ENCODE measurements around the gene MERTK.
"Not testable (repeated sequence)": the region's sequence is repeated elsewhere in the genome, so short reads cannot be mapped to it uniquely, and the experiment has no call there.

MERTK gene

GRCh38 chr2:111945444-111946293, 47.3 kb downstream of the MERTK start:
- Mint-ChIP-seq H3K9me3 (no peaks in the 10 kb centered on the region), H3K4me3 (no peak overlapping the region), H3K4me1 (ENCODE audit: low read depth) (no peaks in the 10 kb centered on the region), H3K27ac (no peak overlapping the region), H3K27me3 (ENCODE audit: low read depth) (peaks cover 12% of the 10 kb centered on the region), H3K36me3 (ENCODE audit: low read depth) (no peaks in the 10 kb centered on the region)

DNA sequence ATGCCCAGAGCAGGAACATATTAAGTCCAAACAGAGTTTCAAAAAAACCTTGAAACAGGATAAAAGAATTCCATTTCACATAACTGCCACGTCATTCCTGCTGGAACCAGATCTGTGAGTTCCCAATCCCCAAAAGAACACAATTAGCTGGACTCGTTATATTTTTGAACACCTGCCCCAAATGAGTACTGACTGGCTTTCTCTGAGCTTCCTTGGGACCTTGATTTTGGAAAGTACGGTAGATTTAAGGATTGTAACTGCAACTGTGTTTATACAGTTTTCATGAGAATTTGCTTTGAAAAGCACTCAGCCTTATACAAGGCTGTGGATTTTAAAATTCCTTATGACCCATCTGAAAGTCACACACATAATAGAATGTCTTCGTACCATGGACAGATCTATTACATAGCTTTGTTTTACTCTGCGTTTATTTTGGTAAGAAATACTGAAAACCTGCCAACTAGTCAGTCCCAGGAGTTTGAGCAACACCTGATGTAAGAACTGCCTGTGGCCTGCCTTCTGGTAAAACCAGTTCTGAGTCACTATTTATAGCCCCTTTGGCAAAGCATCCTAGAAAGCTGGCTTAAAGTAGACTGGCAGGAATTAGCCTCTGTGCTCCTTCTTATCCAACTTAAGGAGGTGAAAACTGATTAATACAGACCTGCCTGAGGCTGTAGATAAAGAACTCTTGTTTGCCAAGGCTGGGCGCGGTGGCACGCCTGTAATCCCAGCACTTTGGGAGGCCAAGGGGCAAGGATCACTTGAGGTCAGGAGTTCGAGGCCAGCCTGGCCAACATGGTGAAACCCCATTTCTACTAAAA, 48.1 kb downstream of the MERTK start:
- H3K4me3 Mint-ChIP-seq: no peak overlapping the region
- H3K27ac Mint-ChIP-seq: no peak overlapping the region
- H3K27me3 Mint-ChIP-seq (ENCODE audit: low read depth): peaks cover 9% of the 10 kb centered on the region
- H3K9me3 Mint-ChIP-seq: no peaks in the 10 kb centered on the region
- no peaks in the 10 kb centered on the region for H3K36me3 Mint-ChIP-seq (ENCODE audit: low read depth)
- H3K4me1 Mint-ChIP-seq (ENCODE audit: low read depth): no peaks in the 10 kb centered on the region

GRCh38 chr2:111947219-111947618, 48.8 kb downstream of the MERTK start:
- peaks cover 9% of the 10 kb centered on the region for H3K27me3 Mint-ChIP-seq (ENCODE audit: low read depth)
- no peaks in the 10 kb centered on the region for H3K36me3 Mint-ChIP-seq (ENCODE audit: low read depth)
- H3K27ac Mint-ChIP-seq: no peak overlapping the region
- H3K4me1 Mint-ChIP-seq (ENCODE audit: low read depth): no peaks in the 10 kb centered on the region
- H3K4me3 Mint-ChIP-seq: no peak overlapping the region
- H3K9me3 Mint-ChIP-seq: no peaks in the 10 kb centered on the region

DNA sequence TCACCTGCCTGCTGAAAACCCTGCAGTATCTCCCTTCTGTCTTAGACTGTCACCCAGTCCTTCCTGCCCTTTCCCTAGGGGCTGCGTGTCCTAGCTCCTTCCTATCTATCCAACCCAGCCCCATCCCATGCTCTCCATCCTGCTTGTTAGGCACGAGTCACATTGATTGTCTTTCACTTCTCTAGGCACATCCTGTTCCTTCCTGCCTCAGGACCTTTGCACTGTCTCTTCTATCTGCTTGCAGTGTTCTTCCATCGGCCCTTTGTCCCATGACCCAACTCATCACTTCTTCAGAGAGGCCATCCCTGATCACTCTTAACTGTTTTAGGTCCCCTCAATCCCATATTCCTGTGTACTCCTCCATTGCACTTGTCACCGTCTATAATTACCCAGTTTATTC, 50.4 kb downstream of the MERTK start:
- Mint-ChIP-seq H3K27me3 (ENCODE audit: low read depth) (peaks cover 6% of the 10 kb centered on the region), H3K27ac (no peak overlapping the region), H3K4me1 (ENCODE audit: low read depth) (no peaks in the 10 kb centered on the region), H3K4me3 (no peak overlapping the region), H3K9me3 (no peaks in the 10 kb centered on the region), H3K36me3 (ENCODE audit: low read depth) (no peaks in the 10 kb centered on the region)

- no peak overlapping the region for H3K27ac Mint-ChIP-seq
- no peaks in the 10 kb centered on the region for H3K36me3 Mint-ChIP-seq (ENCODE audit: low read depth)
- H3K4me3 Mint-ChIP-seq: no peak overlapping the region
- H3K9me3 Mint-ChIP-seq: no peaks in the 10 kb centered on the region
- H3K4me1 Mint-ChIP-seq (ENCODE audit: low read depth): no peaks in the 10 kb centered on the region
- peaks cover 10% of the 10 kb centered on the region for H3K27me3 Mint-ChIP-seq (ENCODE audit: low read depth)
Measured at GRCh38 chr2:111950236-111950635, 51.8 kb downstream of the MERTK start.

GRCh38 chr2:111951486-111951885, 53.1 kb downstream of the MERTK start:
- no peak overlapping the region for H3K27ac Mint-ChIP-seq
- no peaks in the 10 kb centered on the region for H3K4me1 Mint-ChIP-seq (ENCODE audit: low read depth)
- no peak overlapping the region for H3K4me3 Mint-ChIP-seq
- peaks cover 10% of the 10 kb centered on the region for H3K27me3 Mint-ChIP-seq (ENCODE audit: low read depth)
- H3K36me3 Mint-ChIP-seq (ENCODE audit: low read depth): no peaks in the 10 kb centered on the region
- H3K9me3 Mint-ChIP-seq: no peaks in the 10 kb centered on the region

GRCh38 chr2:111952871-111953452, 54.6 kb downstream of the MERTK start:
- H3K27me3 Mint-ChIP-seq (ENCODE audit: low read depth): peaks cover 17% of the 10 kb centered on the region
- no peak overlapping the region for H3K4me3 Mint-ChIP-seq
- H3K9me3 Mint-ChIP-seq: no peaks in the 10 kb centered on the region
- H3K4me1 Mint-ChIP-seq (ENCODE audit: low read depth): no peaks in the 10 kb centered on the region
- no peak overlapping the region for H3K27ac Mint-ChIP-seq
- no peaks in the 10 kb centered on the region for H3K36me3 Mint-ChIP-seq (ENCODE audit: low read depth)

- no peaks in the 10 kb centered on the region for H3K4me1 Mint-ChIP-seq (ENCODE audit: low read depth)
- no peak overlapping the region for H3K27ac Mint-ChIP-seq
- no peaks in the 10 kb centered on the region for H3K36me3 Mint-ChIP-seq (ENCODE audit: low read depth)
- no peaks in the 10 kb centered on the region for H3K9me3 Mint-ChIP-seq
- peaks cover 11% of the 10 kb centered on the region for H3K27me3 Mint-ChIP-seq (ENCODE audit: low read depth)
- H3K4me3 Mint-ChIP-seq: no peak overlapping the region
Measured at GRCh38 chr2:111954602-111955332, 56.4 kb downstream of the MERTK start.

DNA sequence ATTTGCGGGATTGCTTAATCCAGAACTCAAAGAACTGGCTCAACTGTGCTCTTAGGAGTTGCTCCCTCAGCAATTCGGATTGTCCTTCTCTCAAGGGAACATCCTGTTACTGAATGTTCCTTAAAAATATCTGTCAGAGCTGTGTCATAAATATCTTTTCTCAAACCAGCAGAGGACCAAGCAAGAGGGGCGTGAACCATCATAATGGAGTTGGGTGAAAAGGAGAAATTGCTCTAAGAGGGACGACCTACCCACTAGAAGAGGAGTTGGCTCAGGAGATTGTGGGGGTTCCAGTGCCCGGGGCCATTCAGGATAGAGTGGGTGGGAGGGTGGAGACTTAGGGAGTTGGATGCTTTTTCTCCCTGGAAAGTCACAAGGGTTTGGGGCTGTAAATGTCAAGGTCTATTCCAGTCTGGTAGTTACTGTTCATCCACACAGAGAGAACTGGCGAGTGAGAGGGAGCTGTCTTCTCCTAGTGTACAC, 59.5 kb downstream of the MERTK start:
- H3K27ac Mint-ChIP-seq: no peak overlapping the region
- no peaks in the 10 kb centered on the region for H3K4me1 Mint-ChIP-seq (ENCODE audit: low read depth)
- H3K4me3 Mint-ChIP-seq: no peak overlapping the region

DNA sequence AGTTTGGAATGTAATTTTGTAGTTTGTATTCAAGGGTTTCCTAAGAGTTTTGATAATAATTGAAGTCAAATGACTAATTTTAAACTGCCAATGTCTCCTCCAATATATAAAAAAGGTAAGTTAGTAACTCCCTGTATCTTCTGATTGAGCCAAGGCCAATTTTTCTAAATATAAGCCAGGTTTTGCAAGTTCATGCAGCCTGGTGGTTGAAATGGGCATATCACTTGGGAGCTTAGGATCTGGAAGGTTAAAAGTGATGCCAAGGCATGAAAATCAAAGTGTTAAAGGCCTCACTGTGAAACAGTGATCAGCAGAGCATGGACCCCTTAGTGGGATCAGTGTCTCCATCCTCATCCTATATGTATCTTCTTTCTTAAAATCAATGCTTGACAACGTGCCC, 60.5 kb downstream of the MERTK start:
- H3K9me3 Mint-ChIP-seq: no peaks in the 10 kb centered on the region
- no peak overlapping the region for H3K4me3 Mint-ChIP-seq
- H3K36me3 Mint-ChIP-seq (ENCODE audit: low read depth): no peaks in the 10 kb centered on the region
- no peaks in the 10 kb centered on the region for H3K4me1 Mint-ChIP-seq (ENCODE audit: low read depth)
- H3K27me3 Mint-ChIP-seq (ENCODE audit: low read depth): peaks cover 20% of the 10 kb centered on the region
- H3K27ac Mint-ChIP-seq: no peak overlapping the region

More for the DNA sequence above, 59.5 kb downstream of the MERTK start:
- Mint-ChIP-seq H3K27me3 (ENCODE audit: low read depth) (peaks cover 15% of the 10 kb centered on the region), H3K9me3 (no peaks in the 10 kb centered on the region), H3K36me3 (ENCODE audit: low read depth) (no peaks in the 10 kb centered on the region)

- H3K9me3 Mint-ChIP-seq: no peaks in the 10 kb centered on the region
- H3K4me3 Mint-ChIP-seq: no peak overlapping the region
- no peaks in the 10 kb centered on the region for H3K4me1 Mint-ChIP-seq (ENCODE audit: low read depth)
- peaks cover 16% of the 10 kb centered on the region for H3K27me3 Mint-ChIP-seq (ENCODE audit: low read depth)
- H3K27ac Mint-ChIP-seq: no peak overlapping the region
- H3K36me3 Mint-ChIP-seq (ENCODE audit: low read depth): no peaks in the 10 kb centered on the region
Measured at GRCh38 chr2:111961663-111962062, 63.3 kb downstream of the MERTK start.

DNA sequence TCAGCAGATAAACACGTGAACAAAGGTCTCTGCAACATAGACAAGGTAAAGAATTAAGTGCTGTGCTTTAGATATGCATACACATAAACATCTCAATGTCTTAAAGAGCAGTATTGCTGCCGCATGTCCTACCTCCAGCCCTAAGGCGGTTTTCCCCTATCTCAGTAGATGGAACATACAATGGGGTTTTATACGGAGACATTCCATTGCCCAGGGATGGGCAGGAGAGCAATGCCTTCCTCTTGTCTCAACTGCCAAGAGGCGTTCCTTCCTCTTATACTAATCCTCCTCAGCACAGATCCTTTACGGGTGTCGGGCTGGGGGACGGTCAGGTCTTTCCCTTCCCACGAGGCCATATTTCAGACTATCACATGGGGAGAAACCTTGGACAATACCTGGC, 64.7 kb downstream of the MERTK start:
- peaks cover 12% of the 10 kb centered on the region for H3K27me3 Mint-ChIP-seq (ENCODE audit: low read depth)
- not testable (repeated sequence) for H3K36me3 Mint-ChIP-seq (ENCODE audit: low read depth); H3K4me3 Mint-ChIP-seq; H3K4me1 Mint-ChIP-seq (ENCODE audit: low read depth); H3K9me3 Mint-ChIP-seq; H3K27ac Mint-ChIP-seq

DNA sequence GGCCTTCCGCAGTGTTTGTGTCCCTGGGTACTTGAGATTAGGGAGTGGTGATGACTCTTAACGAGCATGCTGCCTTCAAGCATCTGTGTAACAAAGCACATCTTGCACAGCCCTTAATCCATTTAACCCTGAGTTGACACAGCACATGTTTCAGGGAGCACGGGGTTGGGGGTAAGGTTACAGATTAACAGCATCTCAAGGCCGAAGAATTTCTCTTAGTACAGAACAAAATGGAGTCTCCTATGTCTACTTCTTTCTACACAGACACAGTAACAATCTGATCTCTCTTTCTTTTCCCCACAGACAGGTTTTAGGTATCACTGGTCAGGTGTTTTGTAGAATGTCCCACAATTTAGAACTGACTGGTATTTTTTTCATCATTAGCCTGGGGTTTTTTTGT, 65.1 kb downstream of the MERTK start:
- H3K27me3 Mint-ChIP-seq (ENCODE audit: low read depth): peaks cover 15% of the 10 kb centered on the region
- not testable (repeated sequence) for H3K27ac Mint-ChIP-seq; H3K9me3 Mint-ChIP-seq; H3K36me3 Mint-ChIP-seq (ENCODE audit: low read depth); H3K4me3 Mint-ChIP-seq; H3K4me1 Mint-ChIP-seq (ENCODE audit: low read depth)

GRCh38 chr2:111965062-111965461, 66.7 kb downstream of the MERTK start:
- Mint-ChIP-seq H3K4me3 (no peak overlapping the region), H3K27me3 (ENCODE audit: low read depth) (peaks cover 15% of the 10 kb centered on the region)

More at GRCh38 chr2:111965062-111965461, 66.7 kb downstream of the MERTK start:
- no peak overlapping the region for H3K27ac Mint-ChIP-seq
- no peaks in the 10 kb centered on the region for H3K36me3 Mint-ChIP-seq (ENCODE audit: low read depth)
- H3K4me1 Mint-ChIP-seq (ENCODE audit: low read depth): no peaks in the 10 kb centered on the region
- no peaks in the 10 kb centered on the region for H3K9me3 Mint-ChIP-seq
